Melanocyte of skin (primary cell): ENCODE measurements around the gene COL11A1. TPM values are rescaled to one million over a fixed set of nuclear protein-coding genes. Genes with fewer than 3 reads are reported as not detected.

Experiments
- total RNA-seq, 2 donors: library from RNA; depleted of rRNA; stranded (reverse); fragments of >200 nt; gene quantifications; 2 replicates each; pipeline ENCODE4 v1.2.3, GENCODE V29; 2012

The COL11A1 gene
- 100 to 1,000 TPM in 1 of 2 donors, 10 to 100 TPM in 1; 71.6 to 110 TPM for total RNA-seq

GRCh38 chr1:103108376-103109150 is at the start of gene COL11A1:
Gene COL11A1, minus strand, starts transcription at chr1:103108522. Its CDS starts 344 bp downstream, at chr1:103108178.

